GM10248 (cell line): ENCODE results near the gene STK10.
A peak's percentile ranks its signal among the peaks of the same experiment; 100 is the strongest.

Experiments used
- CTCF ChIA-PET: fragments of 300-600 bp; sonication (Branson Sonifier 250); formaldehyde crosslinking; extraction: SDS; loops from one replicate; lab custom pipeline; 2021; ENCODE audit warnings: antibody characterized with exemption; lab: Yijun Ruan, JAX
- POLR2A ChIA-PET: fragments of 350-650 bp; sonication (Branson Sonifier 250); formaldehyde crosslinking; extraction: SDS; loops from one replicate; lab custom pipeline; 2020; ENCODE audit warnings: antibody characterized with exemption; lab: Yijun Ruan, JAX
- DNase-seq: peaks from one replicate; pipeline ENCODE4 v3.0.0; 2012; ENCODE audit errors: extremely low spot score
- CTCF ChIP-seq: IDR thresholded peaks from 2 replicates; pipeline ENCODE4 v1.5.1; 2012; ENCODE audit warnings: mild to moderate bottlenecking, low read depth; ENCODE audit errors: extremely low read depth, missing control alignments, control extremely low read depth

STK10 gene

DNA sequence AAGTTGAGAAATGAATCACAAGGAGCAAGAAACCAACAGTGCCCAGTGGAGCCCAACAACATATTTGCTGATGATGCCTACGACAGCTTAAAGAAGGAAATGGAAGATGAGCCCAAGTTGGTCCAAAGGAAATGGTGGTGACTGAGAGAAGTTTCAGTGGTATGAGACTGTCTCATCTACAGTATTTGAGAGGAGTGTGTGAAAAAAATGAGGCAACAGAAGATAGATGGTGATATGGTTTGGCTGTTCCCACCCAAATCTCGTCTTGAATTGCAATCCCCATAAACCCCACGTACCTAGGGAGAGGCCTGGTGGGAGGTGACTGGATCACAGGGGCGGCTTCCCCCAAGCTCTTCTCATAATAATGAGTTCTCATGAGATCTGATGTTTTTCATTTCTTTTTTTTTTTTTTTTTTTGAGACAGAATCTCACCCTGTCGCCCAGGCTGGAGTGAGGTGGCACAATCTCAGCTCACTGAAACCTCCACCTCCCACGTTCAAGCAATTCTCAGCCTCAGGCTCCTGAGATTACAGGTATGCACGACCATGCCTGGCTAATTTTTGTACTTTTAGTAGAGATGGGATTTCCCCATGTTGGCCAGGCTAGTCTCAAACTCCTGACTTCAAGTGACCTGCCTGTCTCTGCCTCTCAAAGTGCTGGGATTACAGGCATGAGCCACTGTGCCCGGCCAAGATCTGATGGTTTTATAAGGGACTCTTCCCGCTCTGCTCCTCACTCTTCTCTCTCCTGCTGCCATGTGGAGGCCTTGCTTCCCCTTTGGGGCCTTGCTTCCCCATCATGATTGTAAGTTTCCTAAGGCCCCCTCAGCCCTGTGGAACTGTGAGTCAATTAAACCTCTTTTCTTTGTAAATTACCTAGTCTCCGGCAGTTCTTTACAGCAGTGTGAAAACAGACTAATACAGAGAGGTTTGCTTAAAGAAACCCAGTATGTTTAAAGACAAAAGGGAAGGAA, 36.2 kb upstream of the STK10 start:
- POLR2A ChIA-PET, result interaction anchor here (0.6 kb wide), 1 partner anchor 113 kb away, joined by 3 read pairs; no protein-coding TSS in a partner anchor
- peak; percentile 45 for DNase-seq
- TF ChIP-seq CTCF, result no peak
- CTCF ChIA-PET, result interaction anchor here (1.0 to 3.0 kb wide), 7 partner anchors 13 to 118 kb away, joined by 3 to 17 read pairs (median 3); partner anchors contain the start of genes STK10 and UBTD2

- DNase-seq, result no peak
- ChIA-PET POLR2A (no interaction called here), CTCF (no interaction called here)
- TF ChIP-seq CTCF, result no peak
Observed at GRCh38 chr5:172219296-172219695, 31.3 kb upstream of the STK10 start.

GRCh38 chr5:172216345-172216744, 28.3 kb upstream of the STK10 start:
- CTCF ChIA-PET, result no interaction called here
- DNase-seq, result no peak
- POLR2A ChIA-PET, result interaction anchor here (0.6 kb wide), 1 partner anchor 60 kb away, joined by 3 read pairs; no protein-coding TSS in a partner anchor
- no peak for TF ChIP-seq CTCF

DNA sequence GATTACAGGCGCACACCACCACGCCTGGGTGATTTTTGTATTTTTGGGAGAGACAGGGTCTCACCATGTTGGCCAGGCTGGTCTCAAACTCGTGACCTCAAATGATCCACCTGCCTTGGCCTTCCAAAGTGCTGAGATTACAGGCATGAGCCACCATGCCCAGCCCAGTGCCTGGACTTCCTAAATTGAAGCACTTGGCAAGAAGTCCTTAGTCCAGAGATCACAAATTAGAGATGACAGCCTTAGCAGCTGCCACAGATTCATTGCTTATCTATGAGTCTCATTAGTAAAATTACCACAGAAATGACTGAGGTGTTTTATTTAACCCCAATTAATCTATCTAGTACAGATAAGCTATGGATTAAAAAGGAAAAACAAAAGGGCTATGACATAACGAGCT, 25.1 kb upstream of the STK10 start:
- no peak for TF ChIP-seq CTCF
- CTCF ChIA-PET, result interaction anchor here (0.9 to 1.7 kb wide), 6 partner anchors 9 to 70 kb away, joined by 3 to 5 read pairs (median 4); partner anchors contain the start of gene EFCAB9

GRCh38 chr5:172211676-172212075, 23.7 kb upstream of the STK10 start:
- CTCF ChIA-PET, result interaction anchor here (0.9 to 2.0 kb wide), 6 partner anchors 8 to 72 kb away, joined by 3 to 9 read pairs (median 4); partner anchors contain the start of genes STK10 and UBTD2
- POLR2A ChIA-PET, result no interaction called here
- DNase-seq, result no peak
- TF ChIP-seq CTCF, result no peak

More for the DNA sequence above, 25.1 kb upstream of the STK10 start:
- no peak for DNase-seq
- POLR2A ChIA-PET, result no interaction called here

GRCh38 chr5:172209714-172210113, 21.7 kb upstream of the STK10 start:
- no peak for DNase-seq
- TF ChIP-seq CTCF, result no peak
- ChIA-PET POLR2A (no interaction called here), CTCF (interaction anchor here (1.0 kb wide), 2 partner anchors 12 to 20 kb away, joined by 3 to 4 read pairs; no protein-coding TSS in a partner anchor)
